GM19043 (cell line): Measurements from ENCODE around the gene PIK3R2.

ENCODE experiments used
- ATAC-seq: cut with Tn5 transposase; IDR thresholded peaks from one replicate; pipeline ENCODE4 v1.9.1; 2021; ENCODE audit warnings: low read depth; ENCODE audit not compliant: unreplicated experiment

The PIK3R2 gene

GRCh38 chr19:18122860-18123795 lies 29.8 kb upstream of the PIK3R2 start:
- no peak for ATAC-seq

GRCh38 chr19:18123819-18124218 lies 29.1 kb upstream of the PIK3R2 start:
- no peak for ATAC-seq

- no peak for ATAC-seq
These were observed 26.9 kb upstream of the PIK3R2 start for GRCh38 chr19:18126097-18126496.

GRCh38 chr19:18128044-18128443 lies 24.9 kb upstream of the PIK3R2 start:
- ATAC-seq, result no peak

GRCh38 chr19:18128805-18129204 lies 24.2 kb upstream of the PIK3R2 start:
- no peak for ATAC-seq

GRCh38 chr19:18130523-18131242 lies 22.3 kb upstream of the PIK3R2 start:
- ATAC-seq, result no peak

- ATAC-seq, result no peak
These were observed 20.9 kb upstream of the PIK3R2 start for GRCh38 chr19:18131841-18132596.

GRCh38 chr19:18135712-18136584 lies 17.0 kb upstream of the PIK3R2 start:
- ATAC-seq, result no peak

- ATAC-seq, result no peak
These were observed 15.7 kb upstream of the PIK3R2 start for GRCh38 chr19:18137242-18137641.

- ATAC-seq, result no peak
These were observed 15.2 kb upstream of the PIK3R2 start for GRCh38 chr19:18137657-18138339.

- no peak for ATAC-seq
These were observed 12.5 kb upstream of the PIK3R2 start for GRCh38 chr19:18140473-18140872.

- ATAC-seq, result no peak
These were observed 11.9 kb upstream of the PIK3R2 start for GRCh38 chr19:18141031-18141430.

- no peak for ATAC-seq
These were observed 9.1 kb upstream of the PIK3R2 start for GRCh38 chr19:18143902-18144301.

GRCh38 chr19:18144361-18144760 lies 8.6 kb upstream of the PIK3R2 start:
- ATAC-seq, result no peak

- ATAC-seq, result no peak
These were observed 8.1 kb upstream of the PIK3R2 start for GRCh38 chr19:18144906-18145305.

GRCh38 chr19:18145391-18145999 lies 7.5 kb upstream of the PIK3R2 start:
- no peak for ATAC-seq

GRCh38 chr19:18147396-18147795 lies 5.6 kb upstream of the PIK3R2 start:
- ATAC-seq, result no peak

- no peak for ATAC-seq
These were observed 3.4 kb upstream of the PIK3R2 start for GRCh38 chr19:18149596-18149975.
